Heart right ventricle (tissue), 16 donors: ENCODE measurements around the gene ARL10. TPM values are rescaled to one million over a fixed set of nuclear protein-coding genes. Genes with fewer than 3 reads are reported as not detected.
A peak's percentile ranks its signal among the peaks of the same experiment; 100 is the strongest.

Experiments used
- ATAC-seq, 8 donors: fragments of 200-7000 bp; cut with Tn5 transposase; one replicate each; pipeline ENCODE4 v1.9.1; 2020; ENCODE audit warnings: mild to moderate bottlenecking in 8 of 8, moderate library complexity in 8 of 8, moderate number of reproducible peaks in 1 of 8
- DNase-seq, 2 donors: peaks; one replicate each; pipeline ENCODE4 v3.0.0-alpha.2; 2020
- H3K27ac ChIP-seq, 10 donors: fragments of 200-600 bp; sonication (generic) in 2 of 10; one replicate each; pipeline versions ENCODE4 v1.5.0 to v1.8.0; 2020 to 2022; ENCODE audit warnings: mild to moderate bottlenecking in 3 of 10
- H3K27me3 ChIP-seq, 7 donors: fragments of 200-600 bp; one replicate each; pipeline ENCODE4 v1.8.0; 2021 to 2022; ENCODE audit warnings: mild to moderate bottlenecking in 2 of 7
- H3K36me3 ChIP-seq, 9 donors: fragments of 200-600 bp; sonication (generic) in 1 of 9; one replicate each; pipeline versions ENCODE4 v1.5.0 to v1.8.0; 2020 to 2022; ENCODE audit warnings: mild to moderate bottlenecking in 2 of 9
- H3K4me1 ChIP-seq, 9 donors: fragments of 200-600 bp; sonication (generic) in 1 of 9; one replicate each; pipeline versions ENCODE4 v1.5.0 to v1.8.0; 2020 to 2022; ENCODE audit warnings: mild to moderate bottlenecking in 4 of 9
- H3K4me3 ChIP-seq, 10 donors: fragments of 200-600 bp; sonication (generic) in 2 of 10; one replicate each; pipeline versions ENCODE4 v1.5.0 to v1.8.0; 2020 to 2022; ENCODE audit warnings: mild to moderate bottlenecking in 7 of 10, moderate library complexity in 2 of 10
- H3K9me3 ChIP-seq, 11 donors: fragments of 200-600 bp in 10 of 11; sonication (generic) in 2 of 11; one replicate each; pipeline versions ENCODE4 v1.5.0 to v1.8.0; 2013 to 2022; ENCODE audit warnings: mild to moderate bottlenecking in 2 of 11, control low read depth in 1 of 11, moderate library complexity in 1 of 11
- CTCF ChIP-seq, 9 donors: fragments of 200-600 bp; sonication (generic) in 2 of 9; IDR thresholded peaks; one replicate each; pipeline versions ENCODE4 v1.5.0 to v1.8.0; 2021 to 2022; ENCODE audit warnings: antibody characterized with exemption in 9 of 9, mild to moderate bottlenecking in 5 of 9, moderate library complexity in 1 of 9
- WGBS, 2 donors: extraction: QIAGEN DNeasy Blood & Tissue Kit; methylation state at CpG; one replicate each; pipeline ENCODE4 v1.1.7; 2013; ENCODE audit warnings: inconsistent platforms in 1 of 2; 5-methylcytosine and 5-hydroxymethylcytosine counted together
- intact Hi-C, 10 donors: fragments of 100-400 bp; cut with DNase I; formaldehyde crosslinking; loops; one replicate each; pipeline versions ENCODE4 v1.11.1 to v1.14.2; 2022
- polyA plus RNA-seq, 2 donors: library from polyadenylated mRNA; stranded (reverse); fragments of 200-250 nt; gene quantifications; one replicate each; pipeline ENCODE4 v1.2.3, GENCODE V29; 2013
- total RNA-seq, 10 donors: library from RNA; stranded (reverse); fragmentation: NEBNext Ultra II Directional in 3 of 10; extraction: Animal tissue kit (Norgen Biotek cat#: 25700) in 3 of 10; gene quantifications; one replicate each; pipeline versions ENCODE4 v1.2.1 to v1.2.4, GENCODE V29; 2021 to 2023
- donor health status: Arrhythmogenic right ventricular cardiomyopathy.
- donor health status: ischemic (EF 13 %, LVEDD 7.1; RV severe dilation, severe dysfunction).
- donor health status: healthy with polysubstance abuse.
- donor health status: DM: no; HTN: yes; CAD: no.
- donor health status: DM: no; HTN: no; CAD: no.
- donor health status: ischemic (EF 25% LVEDD 6.9; RV normal size, moderate dysfunction).
- donor health status: ischemic (EF 25% LVEDD 5.7; RV mildly dilated, moderate dysfunction).
- donor health status: healthy.
- donor health status: DM: yes; HTN: yes; CAD: no.
- donor health status: Ischemic cardiomyopathy.
- donor health status: ischemic (EF 35%, LVEDD 5.7; RV mildly dilated, moderate dysfunction).
- donor health status: nonischemic (EF 11% LVEDD 7.7; RV severe dilation, severe dysfunction).
- donor health status: DM: yes; HTN: yes; CAD: no.
- donor health status: PGD.
- donor health status: ischemic (EF 29% LVEDD 5.4; RV normal size, mild dysfunction).
- donor health status: nonischemic (EF 23%, LVEDD 6.1; RV moderate dilation, normal function).

ARL10 gene
- total and polyA plus RNA-seq, 12 donors: 1.5 to 12.3 (median 6.7) TPM

- Histone ChIP-seq H3K27ac (peak overlapping the region in 9 of 10 donors; percentile 91 to 99 (median 96)), H3K27me3 (no peaks in the 10 kb centered on the region), H3K4me3 (peak overlapping the region; percentile 52 to 99 (median 78)), H3K9me3 (no peaks in the 10 kb centered on the region), H3K4me1 (peaks cover 6 to 39% (median 27%) of the 10 kb centered on the region in 9 donors), H3K36me3 (peaks cover 0 to 65% (median 48%) of the 10 kb centered on the region in 9 donors)
- 0 to 1% methylated on average over 29 of the region's 29 CpGs for WGBS, 2 donors
- DNase-seq: no peak
- intact Hi-C loops: loop anchor here in 1 of 10 donors (2.0 to 10.0 kb wide), 3 partner anchors 27 to 147 kb away; partner anchors contain the start of genes CLTB, KIAA1191 and RNF44
- no peak for TF ChIP-seq CTCF (IDR thresholded peaks at IDR 0.05)
- ATAC-seq: peak in 3 of 8 donors; percentile 0 to 8 (median 0)
Observed at GRCh38 chr5:176388003-176388443, 22.7 kb downstream of the ARL10 start.

- 0% methylated on average over 47 of the region's 47 CpGs for WGBS, 2 donors
- Histone ChIP-seq H3K9me3 (no peaks in the 10 kb centered on the region), H3K36me3 (peaks cover 0 to 65% (median 42%) of the 10 kb centered on the region in 9 donors), H3K4me3 (peak within 1 kb of the TSS; percentile 52 to 99 (median 78)), H3K27me3 (no peaks in the 10 kb centered on the region), H3K4me1 (peaks cover 6 to 39% (median 27%) of the 10 kb centered on the region in 9 donors), H3K27ac (peak within 1 kb of the TSS; percentile 91 to 99 (median 95))
- ATAC-seq (peak; percentile 94 to 98 (median 96)), DNase-seq (peak; percentile 99 to 100)
- no peak for TF ChIP-seq CTCF (IDR thresholded peaks at IDR 0.05)
- intact Hi-C loops: loop anchor here in 1 of 10 donors (2.0 to 10.0 kb wide), 3 partner anchors 28 to 146 kb away; partner anchors contain the start of genes CLTB, KIAA1191 and RNF44
Observed at GRCh38 chr5:176388444-176389134, 23.3 kb downstream of the ARL10 start, which contains the start of the genes HIGD2A and NOP16. Gene HIGD2A, plus strand, starts transcription at chr5:176388751. Its CDS starts 69 bp downstream, at chr5:176388820. Gene NOP16, minus strand, starts transcription at chr5:176388598. Its CDS starts 59 bp downstream, at chr5:176388539.

GRCh38 chr5:176389135-176390123, 24.1 kb downstream of the ARL10 start:
- peak overlapping the region; percentile 91 to 99 (median 95) for H3K27ac ChIP-seq
- no peak for DNase-seq
- H3K27me3 ChIP-seq: no peaks in the 10 kb centered on the region
- peak; percentile 12 to 59 (median 30) for ATAC-seq
- H3K4me1 ChIP-seq: peaks cover 6 to 41% (median 27%) of the 10 kb centered on the region in 9 donors
- H3K36me3 ChIP-seq: peaks cover 0 to 64% (median 34%) of the 10 kb centered on the region in 9 donors
- 29% methylated on average over 41 of the region's 41 CpGs for WGBS, 2 donors
- intact Hi-C loops: loop anchor here in 1 of 10 donors (2.0 to 10.0 kb wide), 3 partner anchors 27 to 145 kb away; partner anchors contain the start of genes CLTB, KIAA1191 and RNF44
- no peaks in the 10 kb centered on the region for H3K9me3 ChIP-seq
- peak overlapping the region; percentile 52 to 99 (median 78) for H3K4me3 ChIP-seq
- TF ChIP-seq CTCF (IDR thresholded peaks at IDR 0.05): no peak
